Hindlimb muscle (tissue), 1 donor: Measurements from ENCODE around the gene FOXA1. TPM values are rescaled to one million over a fixed set of nuclear protein-coding genes. Genes with fewer than 3 reads are reported as not detected.

Experiments used
- DNase-seq: peaks from one replicate; pipeline ENCODE4 v3.0.0-alpha.2; 2013
- polyA plus RNA-seq: library from polyadenylated mRNA; unstranded; fragments of 120-200 nt; gene quantifications from one replicate; pipeline ENCODE4 v1.2.1, GENCODE V29; 2013; ENCODE audit not compliant: insufficient read length

The FOXA1 gene
- polyA plus RNA-seq: 0.27 TPM

GRCh38 chr14:37594971-37595808 is at the start of gene FOXA1, which contains the start of gene TTC6:
TSS of gene FOXA1 (minus strand) at chr14:37595249. CDS start at chr14:37594972, 277 bp downstream.
TSS of gene TTC6 (plus strand) at chr14:37595629. CDS start at chr14:37622065, 26,436 bp downstream.
- no peak for DNase-seq

GRCh38 chr14:37643701-37644100 is 48.7 kb upstream of the FOXA1 start:
- DNase-seq: no peak

- no peak for DNase-seq
These were observed 47.1 kb upstream of the FOXA1 start for GRCh38 chr14:37642125-37642524.

- DNase-seq: no peak
These were observed 46.1 kb upstream of the FOXA1 start for GRCh38 chr14:37641117-37641516.

GRCh38 chr14:37638599-37638998 is 43.5 kb upstream of the FOXA1 start:
- DNase-seq: no peak

GRCh38 chr14:37637341-37637740 is 42.3 kb upstream of the FOXA1 start:
- no peak for DNase-seq

GRCh38 chr14:37625597-37626595 is 30.8 kb upstream of the FOXA1 start:
- no peak for DNase-seq

- DNase-seq: no peak
These were observed 28.9 kb upstream of the FOXA1 start for GRCh38 chr14:37623971-37624370.

GRCh38 chr14:37623426-37623951 is 28.4 kb upstream of the FOXA1 start:
- DNase-seq: no peak

GRCh38 chr14:37622231-37622923 is 27.3 kb upstream of the FOXA1 start:
- DNase-seq: no peak

GRCh38 chr14:37620856-37621255 is 25.8 kb upstream of the FOXA1 start:
- DNase-seq: no peak

GRCh38 chr14:37618498-37619028 is 23.5 kb upstream of the FOXA1 start:
- no peak for DNase-seq

- no peak for DNase-seq
These were observed 22.9 kb upstream of the FOXA1 start for GRCh38 chr14:37617864-37618365.

GRCh38 chr14:37616853-37617252 is 21.8 kb upstream of the FOXA1 start:
- DNase-seq: no peak

GRCh38 chr14:37615582-37616289 is 20.7 kb upstream of the FOXA1 start:
- no peak for DNase-seq

GRCh38 chr14:37610945-37611523 is 16.0 kb upstream of the FOXA1 start:
- DNase-seq: no peak

GRCh38 chr14:37608649-37609048 is 13.6 kb upstream of the FOXA1 start:
- DNase-seq: no peak

GRCh38 chr14:37606678-37607077 is 11.6 kb upstream of the FOXA1 start:
- DNase-seq: no peak

- DNase-seq: no peak
These were observed 8.7 kb upstream of the FOXA1 start for GRCh38 chr14:37603688-37604251.
